ENCODE data around the gene RHBDL2. TPM values are rescaled to one million over a fixed set of nuclear protein-coding genes. Genes with fewer than 3 reads are reported as not detected.
"Not testable (repeated sequence)": the region's sequence is repeated elsewhere in the genome, so short reads cannot be mapped to it uniquely, and the experiment has no call there.

RHBDL2 gene, protein sequence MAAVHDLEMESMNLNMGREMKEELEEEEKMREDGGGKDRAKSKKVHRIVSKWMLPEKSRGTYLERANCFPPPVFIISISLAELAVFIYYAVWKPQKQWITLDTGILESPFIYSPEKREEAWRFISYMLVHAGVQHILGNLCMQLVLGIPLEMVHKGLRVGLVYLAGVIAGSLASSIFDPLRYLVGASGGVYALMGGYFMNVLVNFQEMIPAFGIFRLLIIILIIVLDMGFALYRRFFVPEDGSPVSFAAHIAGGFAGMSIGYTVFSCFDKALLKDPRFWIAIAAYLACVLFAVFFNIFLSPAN
- polyA plus RNA-seq: not detected

DNA sequence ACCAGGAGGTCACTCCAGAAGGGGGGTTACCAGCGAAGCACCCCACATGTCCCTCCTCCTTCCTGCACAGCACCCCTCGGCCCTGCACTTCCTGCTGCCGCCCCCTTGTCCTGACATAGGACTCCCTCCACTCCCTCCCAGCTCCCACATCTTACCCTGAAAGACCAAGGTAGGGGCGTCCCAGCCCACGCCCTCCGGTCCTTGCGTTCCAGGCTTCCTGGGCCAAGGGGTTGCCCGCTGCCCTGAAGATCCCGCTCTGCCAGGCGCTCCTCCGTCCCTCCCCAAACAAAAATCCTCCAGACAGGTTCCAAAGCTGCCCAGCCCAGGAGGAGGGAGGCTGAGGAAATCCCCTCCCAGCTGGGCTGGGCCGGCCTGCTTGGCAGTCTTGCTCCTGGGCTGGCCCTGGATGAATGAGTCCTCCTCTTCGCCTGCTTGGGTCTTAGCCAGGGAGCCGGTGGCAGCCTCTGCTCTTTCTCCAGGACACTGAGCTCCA lies at the start of gene RHBDL2:
RHBDL2 (minus strand) TSS at position 304 of the 493 bp plus-strand sequence. CDS start 22,618 bp downstream, outside the sequence.
- no peaks in the 10 kb centered on the region for H3K9me3 Mint-ChIP-seq
- H3K36me3 Mint-ChIP-seq: peaks cover 1% of the 10 kb centered on the region
- H3K4me3 Mint-ChIP-seq: no peak within 1 kb of the TSS
- no peak within 1 kb of the TSS for H3K27ac Mint-ChIP-seq
- peaks cover 0 to 2% (median 0%) of the 10 kb centered on the region in 3 donors for H3K4me1 Mint-ChIP-seq
- H3K27me3 Mint-ChIP-seq: peaks cover 8% of the 10 kb centered on the region

DNA sequence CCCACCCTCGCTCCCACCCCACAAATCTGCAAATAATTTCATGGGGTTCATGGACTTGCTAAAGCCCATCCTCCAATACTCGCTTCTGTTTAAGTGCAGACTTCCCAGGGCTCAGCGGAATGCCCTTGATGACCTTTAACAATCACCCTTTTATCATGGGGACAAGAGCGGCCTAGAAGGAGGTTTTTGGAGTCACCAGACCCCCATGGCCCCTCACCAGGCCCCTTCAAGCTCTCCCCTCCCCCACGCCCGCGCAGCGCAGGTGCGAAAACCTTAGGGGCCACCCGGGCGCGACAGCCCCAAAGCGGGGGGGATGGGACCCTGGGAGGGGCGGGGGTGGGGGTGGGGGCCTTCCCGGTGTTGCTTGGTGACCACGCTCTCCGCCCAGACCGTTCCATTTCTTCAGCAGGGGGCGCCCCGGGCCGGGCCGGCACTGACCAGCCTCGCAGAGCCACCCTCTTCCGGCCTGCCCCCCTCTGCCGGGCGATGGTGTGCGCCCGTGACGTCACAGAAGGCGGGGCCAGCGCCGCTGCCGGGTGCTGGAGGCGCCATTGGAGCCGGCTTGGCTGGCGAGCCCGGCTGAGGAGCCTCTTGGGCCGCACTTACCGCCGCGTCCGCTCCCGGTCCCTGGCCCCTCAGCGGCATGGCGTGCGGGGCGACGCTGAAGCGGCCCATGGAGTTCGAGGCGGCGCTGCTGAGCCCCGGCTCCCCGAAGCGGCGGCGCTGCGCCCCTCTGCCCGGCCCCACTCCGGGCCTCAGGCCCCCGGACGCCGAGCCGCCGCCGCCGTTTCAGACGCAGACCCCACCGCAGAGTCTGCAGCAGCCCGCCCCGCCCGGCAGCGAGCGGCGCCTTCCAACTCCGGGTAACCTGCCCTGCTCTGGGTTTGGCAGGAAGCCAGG lies 49.4 kb upstream of the RHBDL2 start, which contains the start of gene AKIRIN1:
AKIRIN1 (plus strand) TSS at position 539 of the 900 bp plus-strand sequence; CDS start at position 644, 105 bp downstream.
- peaks cover 24 to 29% (median 27%) of the 10 kb centered on the region in 3 donors for H3K4me1 Mint-ChIP-seq
- peak within 1 kb of the TSS; percentile 83 to 95 (median 89) for H3K4me3 Mint-ChIP-seq

DNA sequence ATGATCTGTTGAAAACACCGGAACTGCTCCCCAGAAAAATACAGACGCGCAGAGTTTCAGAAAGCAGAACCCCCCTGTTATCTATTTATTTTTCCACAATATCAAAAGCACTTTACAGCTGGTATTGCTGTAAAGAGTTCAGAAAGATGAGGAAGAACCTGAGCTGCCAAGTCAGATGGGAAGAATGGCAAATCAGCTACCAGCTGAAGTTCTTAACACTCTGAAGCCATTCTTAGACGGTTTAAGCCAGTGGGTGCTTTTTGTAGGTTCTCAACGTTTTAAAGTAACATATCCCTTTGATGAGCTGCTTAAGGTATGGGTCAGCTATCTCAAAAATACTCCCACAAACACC lies 48.7 kb upstream of the RHBDL2 start:
- Mint-ChIP-seq H3K4me3 (peak overlapping the region; percentile 83 to 95 (median 85)), H3K27me3 (peaks cover 3% of the 10 kb centered on the region), H3K36me3 (peaks cover 3% of the 10 kb centered on the region), H3K27ac (peak overlapping the region; percentile 88 to 94 (median 89)), H3K4me1 (peaks cover 19 to 26% (median 25%) of the 10 kb centered on the region in 3 donors), H3K9me3 (no peaks in the 10 kb centered on the region)

More for the DNA sequence above, 49.4 kb upstream of the RHBDL2 start, which contains the start of gene AKIRIN1:
- no peaks in the 10 kb centered on the region for H3K9me3 Mint-ChIP-seq
- H3K36me3 Mint-ChIP-seq: peaks cover 3% of the 10 kb centered on the region
- H3K27me3 Mint-ChIP-seq: no peaks in the 10 kb centered on the region
- peak within 1 kb of the TSS; percentile 88 to 94 (median 89) for H3K27ac Mint-ChIP-seq

DNA sequence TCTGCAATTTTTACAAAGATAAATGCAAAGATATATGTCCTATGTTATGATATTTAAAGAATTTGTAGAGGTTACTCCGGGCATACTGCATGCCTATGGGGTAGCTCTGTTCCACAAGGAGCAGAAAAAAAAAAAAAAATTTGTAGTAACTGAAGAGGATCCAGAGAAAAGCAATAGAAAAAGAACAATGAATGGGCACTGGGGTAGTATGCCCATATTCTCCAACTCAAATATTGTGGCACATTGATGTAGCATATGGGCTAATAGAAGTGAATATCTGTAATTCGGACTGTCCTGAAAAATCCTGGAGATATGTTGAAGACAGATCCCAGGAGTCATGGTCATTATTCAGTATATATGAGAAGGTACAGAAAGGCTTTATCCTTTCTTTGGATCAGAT lies 48.3 kb upstream of the RHBDL2 start:
- Mint-ChIP-seq H3K4me3 (peak overlapping the region; percentile 83 to 95 (median 85)), H3K27me3 (peaks cover 4% of the 10 kb centered on the region), H3K9me3 (no peaks in the 10 kb centered on the region), H3K4me1 (peaks cover 17 to 23% (median 22%) of the 10 kb centered on the region in 3 donors), H3K27ac (peak overlapping the region; percentile 88 to 94 (median 89)), H3K36me3 (peaks cover 3% of the 10 kb centered on the region)

DNA sequence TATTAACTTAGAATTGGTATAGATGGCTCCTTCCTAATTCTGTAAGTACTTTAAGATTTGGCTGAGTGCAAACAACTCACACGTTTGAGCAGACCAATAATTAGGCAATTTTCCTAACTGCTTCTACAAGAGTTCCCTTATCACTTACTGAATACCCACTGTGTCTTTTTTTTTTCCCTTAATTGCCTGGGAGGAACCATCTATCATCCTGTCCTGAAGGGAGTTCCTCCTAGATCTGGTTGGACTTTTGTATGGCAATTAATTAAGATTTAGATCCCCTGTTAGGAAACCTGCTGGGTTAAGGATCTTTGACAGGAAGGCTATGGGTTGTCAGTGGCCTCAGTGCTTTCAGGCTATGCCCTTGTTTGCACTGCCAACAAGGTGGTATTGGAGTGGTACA lies 37.8 kb upstream of the RHBDL2 start:
- H3K4me1 Mint-ChIP-seq, H3K9me3 Mint-ChIP-seq, H3K27me3 Mint-ChIP-seq, H3K36me3 Mint-ChIP-seq, H3K4me3 Mint-ChIP-seq, H3K27ac Mint-ChIP-seq: not testable (repeated sequence)

DNA sequence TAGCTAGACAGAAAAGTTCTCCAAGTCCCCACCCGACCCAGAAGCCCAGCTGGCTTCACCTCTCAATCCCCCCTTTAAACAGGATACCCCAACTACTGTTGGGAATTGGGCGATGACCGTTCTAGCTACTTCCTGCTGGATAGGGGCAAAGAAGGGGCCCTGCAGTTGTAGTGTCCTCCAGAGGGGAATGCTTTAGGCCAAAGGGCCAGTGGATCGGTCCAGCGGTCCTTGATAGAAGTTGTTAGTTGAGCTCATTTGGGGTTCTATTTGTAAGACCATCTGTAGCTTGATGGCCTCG lies 36.6 kb upstream of the RHBDL2 start:
- not testable (repeated sequence) for H3K4me3 Mint-ChIP-seq, H3K27ac Mint-ChIP-seq, H3K36me3 Mint-ChIP-seq, H3K9me3 Mint-ChIP-seq, H3K4me1 Mint-ChIP-seq, H3K27me3 Mint-ChIP-seq

DNA sequence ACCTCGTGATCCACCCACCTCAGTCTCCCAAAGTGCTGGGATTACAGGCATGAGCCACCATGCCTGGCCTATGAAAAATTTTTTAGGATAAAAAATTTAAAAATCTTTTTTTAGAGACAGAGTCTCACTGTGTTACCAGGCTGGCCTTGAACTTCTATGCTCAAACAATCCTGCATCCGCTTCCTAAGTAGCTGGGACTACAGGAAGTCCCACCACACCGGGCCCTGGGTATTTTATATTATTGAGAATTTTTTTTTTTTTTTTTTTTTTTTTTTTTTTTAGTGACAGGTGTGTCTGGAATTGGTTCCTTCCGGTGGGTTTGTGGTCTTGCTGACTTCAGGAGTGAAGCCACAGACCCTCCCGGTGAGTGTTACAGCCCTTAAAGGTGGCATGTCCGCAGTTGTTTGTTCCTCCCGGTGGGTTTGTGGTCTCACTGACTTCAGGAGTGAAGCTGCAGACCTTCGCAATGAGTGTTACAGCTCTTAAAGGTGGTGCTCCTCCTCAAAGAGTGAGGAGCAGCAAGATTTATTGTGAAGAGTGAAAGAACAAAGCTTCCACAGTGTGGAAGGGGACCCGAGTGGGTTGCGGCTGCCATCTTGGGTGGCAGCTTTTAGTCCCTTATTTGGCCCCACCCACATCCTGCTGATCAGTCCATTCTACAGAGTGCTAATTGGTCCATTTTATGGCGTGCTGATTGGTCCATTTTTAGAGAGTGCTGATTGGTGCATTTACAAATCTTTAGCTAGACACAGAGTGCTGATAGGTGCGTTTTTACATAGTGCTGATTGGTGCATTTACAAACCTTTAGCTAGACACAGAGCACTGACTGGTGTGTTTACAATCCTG lies 36.0 kb upstream of the RHBDL2 start:
- not testable (repeated sequence) for H3K36me3 Mint-ChIP-seq, H3K4me3 Mint-ChIP-seq, H3K9me3 Mint-ChIP-seq, H3K4me1 Mint-ChIP-seq, H3K27ac Mint-ChIP-seq, H3K27me3 Mint-ChIP-seq

DNA sequence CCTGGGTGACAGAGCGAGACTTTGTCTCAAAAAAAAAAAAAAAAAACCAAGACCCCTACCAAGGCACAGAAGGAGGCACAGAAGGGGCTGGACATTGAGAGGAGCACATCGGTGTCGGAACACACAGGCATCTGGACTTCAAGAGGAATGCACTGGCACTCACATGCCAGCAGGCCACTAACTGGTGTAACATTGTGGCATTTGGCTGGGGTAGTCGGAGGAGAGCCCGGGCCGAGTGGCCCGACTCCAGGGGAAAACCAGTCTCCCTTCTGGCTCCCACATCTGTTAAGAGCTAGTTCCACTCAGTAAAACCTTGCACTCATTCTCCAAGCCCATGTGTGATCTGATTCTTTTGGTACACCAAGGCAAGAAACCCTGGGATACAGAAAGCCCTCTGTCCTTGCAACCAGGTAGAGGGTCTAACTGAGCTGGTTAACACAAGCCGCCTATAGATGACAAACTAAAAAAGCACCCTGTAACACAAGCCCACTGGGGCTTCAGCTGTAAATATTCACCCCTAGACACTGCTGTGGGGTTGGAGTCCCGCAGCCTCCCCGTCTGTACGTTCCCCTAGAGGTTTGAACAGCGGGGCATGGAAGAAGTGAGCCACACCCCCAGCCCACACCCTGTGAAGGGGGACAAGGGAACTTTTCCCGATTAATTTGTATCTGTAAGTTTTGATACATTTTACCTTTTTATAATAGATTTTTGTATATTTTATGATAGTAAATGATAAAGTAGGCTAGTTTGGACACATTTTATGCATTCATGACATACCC lies 32.2 kb upstream of the RHBDL2 start:
- H3K36me3 Mint-ChIP-seq: no peaks in the 10 kb centered on the region
- no peaks in the 10 kb centered on the region for H3K27me3 Mint-ChIP-seq
- H3K4me3 Mint-ChIP-seq: no peak overlapping the region
- H3K4me1 Mint-ChIP-seq: peaks cover 0 to 3% (median 0%) of the 10 kb centered on the region in 3 donors
- H3K27ac Mint-ChIP-seq: no peak overlapping the region
- H3K9me3 Mint-ChIP-seq: peaks cover 0 to 2% (median 2%) of the 10 kb centered on the region in 3 donors

DNA sequence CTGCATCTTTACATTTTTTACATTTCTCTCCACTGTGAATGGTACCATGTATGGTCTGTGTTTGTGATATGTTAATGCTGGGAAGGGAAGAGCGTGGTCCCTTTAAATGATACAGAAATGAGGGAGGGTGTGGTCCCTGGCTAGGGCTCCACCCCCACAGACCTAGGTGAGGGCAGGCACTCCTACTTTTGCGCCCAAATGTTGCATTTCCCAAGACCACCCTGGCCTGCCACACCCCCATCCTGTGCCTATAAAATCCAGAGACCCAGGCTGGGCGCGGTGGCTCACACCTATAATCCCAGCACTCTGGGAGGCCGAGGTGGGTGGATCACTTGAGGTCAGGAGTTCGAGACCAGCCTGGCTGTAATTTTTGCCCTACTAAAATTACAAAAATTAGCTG lies 31.5 kb upstream of the RHBDL2 start:
- H3K9me3 Mint-ChIP-seq, H3K36me3 Mint-ChIP-seq, H3K27me3 Mint-ChIP-seq, H3K4me3 Mint-ChIP-seq, H3K27ac Mint-ChIP-seq, H3K4me1 Mint-ChIP-seq: not testable (repeated sequence)

DNA sequence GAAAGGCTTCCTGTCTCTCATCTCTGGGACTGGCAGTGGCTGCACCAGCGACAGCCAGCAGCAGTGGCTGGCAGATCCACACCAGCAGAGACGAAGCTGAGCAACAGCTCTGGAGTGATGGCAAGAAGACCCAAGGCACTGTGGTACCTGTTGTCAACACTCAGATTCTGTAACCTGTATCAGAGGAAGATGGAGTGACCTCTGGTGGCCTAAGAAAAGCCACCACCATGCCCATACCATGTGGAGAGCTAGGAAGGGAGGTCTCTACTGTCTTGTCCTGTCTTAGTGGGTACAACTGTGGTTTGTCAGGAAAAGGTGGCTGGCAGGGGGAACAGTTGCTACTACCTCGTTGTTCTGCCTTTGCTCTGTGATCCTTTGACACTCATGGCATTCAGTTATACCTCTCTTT lies 22.5 kb upstream of the RHBDL2 start:
- no peaks in the 10 kb centered on the region for H3K4me1 Mint-ChIP-seq
- peaks cover 2% of the 10 kb centered on the region for H3K27me3 Mint-ChIP-seq
- peaks cover 1% of the 10 kb centered on the region for H3K36me3 Mint-ChIP-seq
- no peak overlapping the region for H3K4me3 Mint-ChIP-seq
- H3K27ac Mint-ChIP-seq: no peak overlapping the region
- H3K9me3 Mint-ChIP-seq: no peaks in the 10 kb centered on the region

DNA sequence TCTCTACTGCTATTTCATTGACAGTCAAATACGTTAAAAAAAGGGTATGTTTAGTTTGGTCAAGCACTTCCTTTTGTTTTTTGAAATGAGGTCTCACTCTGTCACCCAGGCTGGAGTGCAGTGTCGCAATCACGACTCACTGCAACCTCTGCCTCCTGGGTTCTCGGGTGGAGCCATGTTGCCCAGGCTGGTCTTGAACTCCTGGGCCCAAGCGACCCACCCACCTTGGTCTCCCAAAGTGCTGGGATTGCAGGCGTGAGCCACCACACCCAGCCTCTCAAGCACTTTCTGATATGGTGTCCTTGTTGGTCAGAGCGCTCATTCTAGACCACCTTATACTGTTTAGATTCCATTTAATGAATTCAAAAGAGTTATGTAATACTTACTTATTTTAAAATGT lies 20.9 kb upstream of the RHBDL2 start:
- H3K4me1 Mint-ChIP-seq: no peaks in the 10 kb centered on the region
- no peak overlapping the region for H3K4me3 Mint-ChIP-seq
- H3K9me3 Mint-ChIP-seq: no peaks in the 10 kb centered on the region
- H3K27ac Mint-ChIP-seq: no peak overlapping the region
- peaks cover 2% of the 10 kb centered on the region for H3K27me3 Mint-ChIP-seq
- H3K36me3 Mint-ChIP-seq: peaks cover 1% of the 10 kb centered on the region

DNA sequence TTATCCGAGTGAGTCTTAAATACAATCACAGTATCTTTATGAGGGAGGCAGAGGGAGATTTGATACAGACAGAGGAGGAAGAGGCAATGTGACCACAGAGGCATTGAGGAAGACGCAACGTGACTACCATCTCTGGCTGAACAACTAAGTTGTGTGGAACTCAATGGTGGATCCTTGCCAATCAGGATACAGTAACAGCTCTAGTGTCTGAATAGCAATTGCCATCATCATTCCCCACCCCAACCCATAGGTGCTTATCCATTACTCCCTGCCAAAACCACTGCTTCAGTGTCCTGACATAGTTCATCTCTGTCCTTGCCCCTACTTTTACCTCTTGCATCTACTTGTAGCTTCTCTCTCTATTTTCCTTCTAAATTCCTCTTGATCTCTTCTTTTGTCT lies 20.5 kb upstream of the RHBDL2 start:
- peaks cover 1% of the 10 kb centered on the region for H3K36me3 Mint-ChIP-seq
- H3K27me3 Mint-ChIP-seq: peaks cover 2% of the 10 kb centered on the region
- no peak overlapping the region for H3K27ac Mint-ChIP-seq
- no peaks in the 10 kb centered on the region for H3K4me1 Mint-ChIP-seq
- H3K4me3 Mint-ChIP-seq: no peak overlapping the region
- H3K9me3 Mint-ChIP-seq: no peaks in the 10 kb centered on the region

DNA sequence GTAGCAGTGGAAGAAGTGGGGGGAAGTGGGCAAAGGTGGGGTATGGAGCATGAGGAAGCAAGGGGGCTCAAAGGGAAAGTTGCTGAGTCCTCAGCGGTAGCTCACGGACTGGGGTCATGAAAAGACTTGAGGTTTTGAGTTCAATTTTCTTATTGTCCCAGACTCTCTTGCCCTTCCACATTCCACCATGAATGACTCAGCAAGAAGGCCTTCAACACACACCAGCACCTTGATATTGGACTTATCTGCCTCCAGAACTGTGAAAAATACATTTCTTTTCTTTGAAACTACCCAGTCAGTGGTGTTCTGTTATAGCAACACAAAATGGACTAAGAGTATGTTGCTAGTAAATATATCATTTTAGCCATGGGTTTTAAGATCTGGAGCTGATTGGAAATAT lies 17.3 kb upstream of the RHBDL2 start:
- Mint-ChIP-seq H3K4me3 (no peak overlapping the region), H3K4me1 (no peaks in the 10 kb centered on the region), H3K27ac (no peak overlapping the region), H3K9me3 (no peaks in the 10 kb centered on the region), H3K36me3 (no peaks in the 10 kb centered on the region), H3K27me3 (peaks cover 2% of the 10 kb centered on the region)

DNA sequence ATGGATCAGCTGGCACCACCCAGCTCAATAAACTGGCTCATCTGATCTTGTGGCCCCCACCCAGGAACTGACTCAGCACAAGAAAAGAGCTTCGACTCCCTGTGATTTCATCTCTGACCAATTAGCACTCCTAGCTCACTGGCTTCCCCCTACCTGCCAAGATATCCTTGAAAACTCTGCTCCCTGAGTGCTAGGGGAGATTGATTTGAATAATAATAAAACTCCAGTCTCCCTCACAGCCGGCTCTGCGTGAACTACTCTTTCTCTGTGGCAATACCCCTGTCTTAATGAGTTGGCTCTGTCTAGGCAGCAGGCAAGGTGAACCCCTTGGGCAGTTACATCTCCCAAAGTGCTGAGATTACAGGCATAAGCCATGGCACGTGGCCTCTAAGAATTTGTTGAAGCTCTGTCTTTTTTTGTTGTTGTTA lies 11.8 kb upstream of the RHBDL2 start:
- H3K9me3 Mint-ChIP-seq: peaks cover 0 to 3% (median 0%) of the 10 kb centered on the region in 3 donors
- no peak overlapping the region for H3K4me3 Mint-ChIP-seq
- peaks cover 2% of the 10 kb centered on the region for H3K27me3 Mint-ChIP-seq
- H3K4me1 Mint-ChIP-seq: peaks cover 0 to 3% (median 0%) of the 10 kb centered on the region in 3 donors
- H3K36me3 Mint-ChIP-seq: no peaks in the 10 kb centered on the region
- no peak overlapping the region for H3K27ac Mint-ChIP-seq

Data from IgD-negative memory B cell (primary cell).